Activated gamma-delta T cell treated with Interleukin-2 at 50 U/mL for 16 hours (primary cell): Measurements from ENCODE around the gene PRKAG2.

ENCODE experiments used
- DNase-seq: peaks from one replicate; pipeline ENCODE4 v3.0.0-alpha.2; 2020

The PRKAG2 gene

DNA sequence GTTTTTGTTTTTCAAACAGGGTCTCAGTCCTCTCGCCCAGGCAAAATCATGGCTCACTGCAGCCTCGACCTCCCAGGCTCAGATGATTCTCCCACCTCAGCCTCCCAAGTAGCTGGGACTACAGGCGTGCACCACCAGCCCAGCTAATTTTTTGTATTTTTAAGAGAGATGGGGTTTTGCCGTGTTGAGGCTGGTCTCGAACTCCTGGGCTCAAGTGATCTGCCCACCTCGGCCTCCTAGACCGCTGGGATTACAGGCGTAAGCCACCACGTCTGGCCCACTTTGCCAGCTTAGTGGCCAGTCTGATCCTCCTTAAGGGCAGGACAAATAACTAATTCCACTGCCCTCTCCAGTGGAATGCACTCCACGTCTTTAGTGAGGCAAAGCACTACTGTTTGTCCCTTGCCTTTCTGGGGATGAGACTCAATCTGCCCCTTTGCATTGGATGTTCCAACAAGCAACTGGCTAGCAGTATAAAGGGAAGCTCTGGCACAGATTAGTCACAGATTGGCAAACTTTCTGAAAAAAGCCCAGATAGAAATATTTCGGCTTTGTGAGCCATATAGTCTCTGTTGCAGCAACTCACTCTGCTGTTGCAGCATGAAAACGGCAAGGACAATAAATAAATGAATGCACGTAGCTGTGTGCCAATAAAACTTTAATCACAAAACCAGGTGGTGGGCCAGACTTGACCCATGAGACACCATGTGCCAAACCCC is 213.4 kb downstream of the PRKAG2 start:
- DNase-seq: no peak

DNA sequence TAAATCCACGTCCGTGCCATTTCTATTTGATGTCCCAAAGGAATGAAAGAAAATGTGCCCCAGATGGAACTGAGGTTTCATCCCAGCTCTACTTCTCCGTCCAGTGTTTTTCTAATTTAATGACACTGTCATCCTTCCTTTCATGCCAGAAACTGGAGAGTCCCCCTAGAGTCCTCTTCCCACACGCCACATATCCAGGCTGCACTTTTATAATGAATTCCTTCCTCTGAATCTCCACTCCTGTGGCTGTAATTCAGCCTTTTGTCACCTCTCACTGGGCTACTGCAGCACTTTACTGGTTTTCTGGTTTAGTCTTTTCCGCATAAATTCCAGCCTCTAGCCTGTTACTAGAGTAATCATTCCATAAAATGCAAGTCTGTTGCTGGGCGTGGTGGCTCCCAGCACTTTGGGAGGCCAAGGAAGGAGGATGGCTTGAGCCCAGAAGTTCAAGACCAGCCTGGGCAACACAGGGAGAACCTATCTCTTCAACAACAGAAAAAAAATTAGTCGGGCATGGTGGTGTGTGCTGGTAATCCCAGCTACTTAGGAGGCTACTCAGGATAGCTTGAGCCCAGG is 214.6 kb downstream of the PRKAG2 start:
- no peak for DNase-seq

- no peak for DNase-seq
Measured at GRCh38 chr7:151661587-151661986, 215.3 kb downstream of the PRKAG2 start.

GRCh38 chr7:151660141-151660540 is 216.8 kb downstream of the PRKAG2 start:
- DNase-seq: no peak

DNA sequence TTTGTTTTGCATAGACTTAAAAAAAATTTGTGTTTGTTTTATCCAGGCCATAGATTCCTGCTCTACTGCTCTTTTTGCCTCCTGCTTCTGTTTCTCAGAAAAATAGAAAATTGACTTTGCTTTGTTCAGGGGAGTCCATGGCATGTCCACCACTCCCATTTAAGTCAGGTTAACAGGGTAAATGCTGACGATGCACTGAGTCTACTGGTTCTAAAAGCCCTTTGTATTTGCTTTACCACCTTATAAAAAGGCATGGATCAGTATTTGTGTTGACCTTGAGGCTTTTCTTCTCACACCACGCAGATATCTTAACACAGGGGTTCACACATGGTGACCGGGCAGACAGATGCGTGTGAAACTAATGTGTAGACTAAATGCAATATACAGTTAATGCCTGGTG is 217.7 kb downstream of the PRKAG2 start:
- DNase-seq: no peak

GRCh38 chr7:151658778-151659177 is 218.1 kb downstream of the PRKAG2 start:
- no peak for DNase-seq

DNA sequence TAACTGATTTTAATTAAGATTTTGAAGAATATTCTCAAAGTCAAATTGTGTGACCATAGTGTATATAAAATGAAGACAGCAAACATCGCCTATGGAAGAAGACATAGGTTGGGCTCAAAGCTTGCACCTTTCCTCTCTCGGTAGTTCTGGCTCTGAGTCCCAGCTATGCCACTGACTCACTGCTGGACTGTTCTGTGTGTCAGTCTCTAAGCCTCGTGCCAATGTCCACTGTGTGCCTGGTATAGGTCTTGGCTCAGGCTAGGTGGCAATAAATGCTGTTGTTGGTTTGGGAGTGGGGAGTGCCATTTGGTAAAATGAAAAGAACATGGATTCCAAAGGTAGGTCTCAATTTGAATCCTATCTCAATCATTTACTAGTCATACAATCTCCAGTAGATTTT is 219.7 kb downstream of the PRKAG2 start:
- no peak for DNase-seq

- no peak for DNase-seq
Measured at GRCh38 chr7:151655555-151655954, 221.4 kb downstream of the PRKAG2 start.

- DNase-seq: no peak
Measured at GRCh38 chr7:151652111-151652510, 224.8 kb downstream of the PRKAG2 start.

- DNase-seq: no peak
Measured at GRCh38 chr7:151650161-151650560, 226.8 kb downstream of the PRKAG2 start.

DNA sequence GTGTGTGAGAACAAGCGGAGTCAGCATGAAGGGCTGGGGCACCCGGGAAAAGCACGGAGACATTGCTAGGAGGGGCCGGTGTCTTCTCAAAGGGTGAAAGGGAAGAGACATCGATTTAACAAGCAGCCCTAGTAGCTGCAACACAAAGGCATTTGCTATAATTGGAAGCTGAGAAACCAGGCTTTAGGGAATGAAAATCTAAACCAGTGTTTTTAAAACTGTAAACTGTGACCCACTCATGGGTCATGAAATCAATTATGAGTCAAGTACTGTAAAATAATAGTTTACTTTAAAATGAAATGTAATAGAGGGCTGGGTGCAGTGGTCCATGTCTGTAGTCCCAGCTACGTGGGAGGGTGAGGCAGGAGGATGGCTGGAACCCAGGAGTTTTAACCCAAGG is 228.5 kb downstream of the PRKAG2 start:
- DNase-seq: no peak

- no peak for DNase-seq
Measured at GRCh38 chr7:151647874-151648273, 229.0 kb downstream of the PRKAG2 start.

DNA sequence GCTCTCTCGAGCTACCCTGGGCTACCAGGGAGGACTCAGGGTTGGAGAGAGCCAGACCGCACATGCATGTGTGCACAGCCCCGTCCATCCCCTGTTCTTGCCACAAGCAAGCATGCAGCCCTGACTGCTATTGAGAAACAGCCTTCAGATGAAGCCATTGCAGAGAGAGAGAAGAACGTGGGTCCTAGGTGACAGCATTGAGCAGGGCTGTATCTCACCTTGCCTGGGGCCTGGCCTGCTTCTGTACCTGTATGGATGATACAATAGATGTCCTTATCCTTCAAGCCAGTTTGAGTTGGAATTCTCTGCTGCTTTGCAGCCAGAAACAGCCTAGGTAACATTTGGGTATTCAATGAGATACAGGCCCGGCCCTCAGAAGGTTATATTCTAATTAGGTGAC is 229.9 kb downstream of the PRKAG2 start:
- DNase-seq: no peak

- DNase-seq: no peak
Measured at GRCh38 chr7:151645311-151645710, 231.6 kb downstream of the PRKAG2 start.

DNA sequence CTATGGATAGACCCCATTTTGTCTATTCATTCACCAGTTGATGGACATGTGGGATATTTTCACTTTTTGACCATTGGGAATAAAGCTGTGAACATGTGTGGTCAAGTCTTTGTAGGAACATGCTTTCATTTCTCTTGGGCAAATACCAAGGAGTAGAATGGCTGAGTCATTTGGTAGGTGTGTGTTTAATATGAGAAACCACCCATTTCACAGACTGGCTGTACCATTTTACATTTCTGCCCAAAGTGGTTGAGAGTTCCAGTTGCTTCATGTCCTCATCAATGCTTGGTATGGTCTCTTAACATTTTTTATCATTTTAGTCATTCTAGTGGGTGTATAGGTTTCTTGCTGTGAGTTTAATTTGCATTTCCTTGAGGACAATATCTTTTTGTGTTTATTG is 232.4 kb downstream of the PRKAG2 start:
- DNase-seq: no peak

GRCh38 chr7:151642746-151643145 is 234.2 kb downstream of the PRKAG2 start:
- no peak for DNase-seq

DNA sequence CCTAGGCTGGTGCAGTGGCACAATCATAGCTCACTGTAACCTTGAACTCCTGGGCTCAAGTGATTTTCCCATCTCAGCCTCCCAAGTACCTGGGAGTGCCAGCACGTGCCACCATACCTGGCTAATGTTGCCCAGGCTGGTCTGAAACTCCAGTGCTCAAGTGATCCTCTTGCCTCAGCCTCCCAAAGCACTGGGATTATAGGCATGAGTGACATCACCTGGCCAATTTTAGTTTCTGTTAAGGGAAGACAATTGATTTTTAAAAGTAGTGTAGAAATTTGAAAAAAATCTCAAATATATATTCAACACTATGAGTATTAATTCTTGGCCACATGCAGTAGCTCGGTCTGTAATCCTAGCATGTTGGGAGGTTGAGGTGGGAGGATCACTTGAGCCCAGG is 235.3 kb downstream of the PRKAG2 start:
- no peak for DNase-seq

DNA sequence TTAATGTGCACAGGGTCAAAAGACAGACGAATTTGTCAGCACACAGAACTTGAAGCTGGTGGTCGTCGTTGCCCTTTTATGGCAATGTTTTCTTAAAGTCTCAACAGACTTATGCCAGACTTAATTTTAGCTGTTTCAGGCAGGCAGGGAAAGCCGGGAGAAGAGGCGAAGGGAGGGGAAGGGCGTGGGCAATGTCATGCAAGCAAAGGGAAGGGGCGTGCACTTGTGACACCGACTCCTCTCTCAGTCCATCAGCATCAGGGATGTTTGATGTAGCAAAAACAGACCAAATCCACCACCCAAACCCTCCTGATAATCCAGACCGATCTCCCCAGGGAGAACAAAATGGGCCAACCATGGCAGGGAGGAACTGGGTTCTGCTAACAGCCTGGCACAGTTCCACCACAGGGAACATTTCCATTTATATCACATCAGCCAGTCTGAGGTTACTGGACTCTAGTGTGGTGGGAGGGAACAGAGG is 239.1 kb downstream of the PRKAG2 start:
- no peak for DNase-seq

GRCh38 chr7:151634643-151635042 is 242.3 kb downstream of the PRKAG2 start:
- DNase-seq: no peak

GRCh38 chr7:151633516-151633812 is 243.5 kb downstream of the PRKAG2 start:
- DNase-seq: no peak

DNA sequence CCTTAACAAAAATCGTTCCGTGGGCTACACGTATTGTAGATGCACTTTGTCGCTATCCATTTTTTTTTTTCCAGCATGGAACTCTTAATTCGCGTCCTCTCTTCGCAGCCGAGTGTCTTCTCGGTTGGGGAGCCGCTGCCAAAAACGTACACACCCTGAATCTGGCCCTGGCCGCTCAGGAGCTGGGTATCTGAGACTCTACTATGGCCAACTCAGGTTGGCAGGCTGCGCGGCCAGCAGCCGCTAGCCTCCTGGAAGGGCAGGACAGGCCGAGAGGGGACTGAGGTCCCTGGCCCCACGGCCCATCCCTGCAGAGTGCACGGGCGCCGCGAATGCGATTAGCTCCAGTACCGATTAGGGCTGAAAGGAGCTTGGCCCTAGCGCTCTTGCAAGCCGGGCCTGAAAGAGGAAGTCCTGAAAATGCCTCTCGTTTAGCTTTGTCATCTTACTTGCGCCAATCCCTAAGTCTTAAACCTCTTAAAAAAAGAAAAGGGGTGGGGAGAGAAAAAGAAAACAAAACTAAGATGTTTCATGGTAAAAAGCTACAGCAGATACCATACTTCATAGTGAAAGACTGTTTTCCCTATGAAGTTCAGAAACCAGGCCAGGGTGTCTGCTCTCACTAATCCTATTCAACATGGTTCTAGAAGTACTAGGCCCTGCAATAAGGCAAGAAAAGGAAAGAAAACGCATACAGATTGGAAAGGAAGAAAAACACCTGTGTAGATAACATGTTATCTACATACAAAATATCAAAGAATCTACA is 244.0 kb downstream of the PRKAG2 start:
- DNase-seq: peak; percentile 50

DNA sequence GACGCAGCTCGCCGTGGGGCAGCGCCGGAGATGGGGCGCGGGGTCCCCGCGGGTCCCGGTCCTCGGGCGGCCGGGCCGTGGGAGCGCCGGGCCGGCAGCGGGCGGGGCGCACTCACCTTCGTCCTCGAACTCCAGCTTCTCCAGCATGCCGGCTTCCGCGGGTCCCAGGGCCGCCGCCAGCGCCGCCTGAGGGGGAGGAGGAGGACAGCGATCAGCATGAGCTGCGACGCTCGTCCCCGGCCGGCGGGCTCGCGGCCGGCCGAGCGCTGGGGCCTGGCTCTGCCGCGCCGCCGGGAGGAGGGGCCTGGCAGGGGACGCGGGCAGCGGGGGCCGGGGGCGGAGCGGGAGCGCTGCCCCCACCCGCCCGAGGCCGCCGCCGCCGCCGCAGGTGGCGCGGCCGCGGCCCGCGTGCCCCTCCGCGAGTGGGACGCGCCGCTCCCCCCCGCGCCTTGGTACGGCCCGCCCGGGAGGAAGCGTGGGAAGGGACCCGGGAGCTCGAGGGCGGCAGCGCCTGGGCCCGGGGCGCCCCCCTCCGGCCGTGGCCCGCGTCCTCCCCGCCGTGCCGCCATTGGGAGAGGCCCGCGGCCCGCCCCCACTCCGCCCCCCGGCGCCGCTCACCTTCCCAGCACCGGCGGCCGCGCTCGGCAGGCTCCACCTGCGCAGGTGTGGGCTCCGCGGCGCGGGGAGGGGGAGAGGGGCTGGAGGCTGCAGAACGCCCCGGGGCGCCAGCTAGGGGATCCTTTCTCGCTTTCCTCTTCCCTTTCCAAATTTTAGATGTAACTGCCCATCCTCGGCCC is 244.8 kb downstream of the PRKAG2 start:
- peak; percentile 86 for DNase-seq

DNA sequence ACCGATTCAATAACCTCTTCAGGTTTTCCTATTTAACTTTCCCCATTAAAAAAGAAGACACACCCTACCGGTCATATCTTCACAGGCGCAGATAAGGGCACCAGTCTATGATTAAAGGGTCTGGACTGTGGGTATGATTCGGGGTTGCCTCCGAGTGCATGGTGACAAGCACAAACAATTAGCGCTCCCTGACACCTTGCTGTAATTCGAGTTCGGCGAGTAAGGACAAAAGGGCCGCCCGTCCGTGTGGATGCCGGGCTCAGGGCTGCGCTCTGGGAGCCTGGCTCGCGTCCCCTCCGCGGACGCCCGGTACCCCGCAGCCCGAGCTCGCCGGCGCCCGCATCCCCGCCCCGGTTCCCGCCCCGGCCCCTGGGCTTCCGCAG is 245.4 kb downstream of the PRKAG2 start:
- peak; percentile 22 for DNase-seq
